Measurements from ENCODE around the gene HRG. TPM values are rescaled to one million over a fixed set of nuclear protein-coding genes. Genes with fewer than 3 reads are reported as not detected.
"Not testable (repeated sequence)": the region's sequence is repeated elsewhere in the genome, so short reads cannot be mapped to it uniquely, and the experiment has no call there.

HRG gene
- total RNA-seq, 2 experiments from 2014 or later, result not detected

DNA sequence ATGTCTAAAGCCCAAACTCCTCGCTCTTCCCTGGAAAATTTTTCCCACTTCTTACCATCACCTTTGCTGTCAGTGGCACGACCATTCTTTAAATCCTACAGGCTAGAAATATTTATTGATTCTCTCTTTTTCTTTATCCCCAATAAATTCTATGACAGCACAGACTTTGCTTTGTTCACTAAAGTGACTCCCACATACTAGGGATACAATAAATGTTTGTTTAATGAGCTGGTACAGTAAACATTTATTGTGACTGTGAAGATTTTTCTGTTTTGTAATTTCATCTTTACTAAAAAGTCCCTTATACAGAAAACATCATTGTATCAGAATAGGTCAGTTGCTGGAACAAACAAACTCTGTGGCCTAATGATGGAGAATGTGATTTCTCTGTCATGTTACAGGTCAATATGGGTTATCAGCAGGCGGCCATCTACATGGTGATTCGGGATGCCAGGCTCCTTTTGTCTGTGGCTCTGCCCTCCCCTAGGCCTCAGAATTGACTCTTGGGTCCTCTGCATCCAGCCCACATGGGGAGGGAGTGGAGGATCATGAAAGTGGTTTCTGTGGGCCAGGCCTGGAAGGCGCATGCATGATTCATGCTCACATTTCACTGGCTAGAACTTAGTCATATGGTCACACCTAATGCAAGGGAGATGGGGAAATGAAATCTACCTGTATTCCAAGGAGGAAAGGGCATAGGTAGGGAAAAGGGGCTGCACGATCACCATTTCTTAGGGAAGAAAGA is 28.6 kb downstream of the HRG start:
- POLR2A ChIA-PET, result no interaction called here
- H3K4me1 Mint-ChIP-seq, result no peaks in the 10 kb centered on the region
- peaks cover 10% of the 10 kb centered on the region for H3K27me3 Mint-ChIP-seq
- H3K4me3 Mint-ChIP-seq, result no peak overlapping the region
- no peak for DNase-seq
- H3K27ac Mint-ChIP-seq, result no peak overlapping the region
- H3K9me3 Mint-ChIP-seq, result no peaks in the 10 kb centered on the region
- CTCF ChIA-PET, result no interaction called here
- H3K36me3 Mint-ChIP-seq (ENCODE audit: low read depth), result no peaks in the 10 kb centered on the region

DNA sequence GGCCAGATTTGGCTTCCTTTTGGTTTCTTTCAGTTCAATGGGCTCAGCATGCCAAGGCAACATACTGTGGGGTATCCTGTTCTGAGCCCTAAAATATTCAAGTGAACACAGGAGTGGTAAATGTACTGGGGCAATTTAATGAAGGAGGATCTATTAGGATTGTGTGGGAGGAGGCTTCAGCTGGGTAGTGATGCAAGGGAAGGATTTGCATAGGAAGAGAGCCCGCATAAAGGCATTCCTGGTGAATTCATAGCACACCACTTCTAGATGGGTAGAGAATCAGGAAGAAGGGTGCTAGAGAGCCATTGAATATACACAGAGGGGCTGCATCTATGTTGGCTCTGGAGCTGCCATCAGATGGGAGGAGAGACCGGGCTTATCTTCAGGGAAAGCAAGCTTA is 30.7 kb downstream of the HRG start:
- no peaks in the 10 kb centered on the region for H3K4me1 Mint-ChIP-seq
- H3K27ac Mint-ChIP-seq, result no peak overlapping the region
- ChIA-PET CTCF (no interaction called here), POLR2A (no interaction called here)
- peaks cover 7% of the 10 kb centered on the region for H3K27me3 Mint-ChIP-seq
- DNase-seq, result no peak
- H3K9me3 Mint-ChIP-seq, result no peaks in the 10 kb centered on the region
- no peak overlapping the region for H3K4me3 Mint-ChIP-seq
- no peaks in the 10 kb centered on the region for H3K36me3 Mint-ChIP-seq (ENCODE audit: low read depth)

DNA sequence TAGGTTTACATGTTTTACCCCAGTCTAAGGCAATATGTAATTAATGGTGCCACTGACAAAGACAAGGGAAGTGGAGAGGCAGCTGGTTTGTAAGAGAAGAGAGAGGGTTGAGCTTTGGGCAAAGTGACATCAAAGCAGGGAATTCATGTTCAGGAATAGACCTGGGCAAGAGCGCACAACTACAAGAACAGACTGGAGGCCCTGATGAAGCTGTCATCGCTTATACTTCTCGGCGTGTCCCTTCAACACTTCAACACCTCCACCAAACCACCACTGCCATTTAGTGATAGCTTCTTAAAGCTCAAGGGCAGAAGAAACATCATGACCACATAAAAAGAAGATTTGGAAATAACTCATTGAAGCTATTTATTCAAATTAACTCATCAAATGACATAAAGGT is 31.7 kb downstream of the HRG start:
- peaks cover 12% of the 10 kb centered on the region for H3K27me3 Mint-ChIP-seq
- no peak overlapping the region for H3K27ac Mint-ChIP-seq
- no peak for DNase-seq
- CTCF ChIA-PET, result no interaction called here
- H3K9me3 Mint-ChIP-seq, result no peaks in the 10 kb centered on the region
- H3K4me1 Mint-ChIP-seq, result no peaks in the 10 kb centered on the region
- H3K36me3 Mint-ChIP-seq (ENCODE audit: low read depth), result no peaks in the 10 kb centered on the region
- POLR2A ChIA-PET, result no interaction called here
- H3K4me3 Mint-ChIP-seq, result no peak overlapping the region

DNA sequence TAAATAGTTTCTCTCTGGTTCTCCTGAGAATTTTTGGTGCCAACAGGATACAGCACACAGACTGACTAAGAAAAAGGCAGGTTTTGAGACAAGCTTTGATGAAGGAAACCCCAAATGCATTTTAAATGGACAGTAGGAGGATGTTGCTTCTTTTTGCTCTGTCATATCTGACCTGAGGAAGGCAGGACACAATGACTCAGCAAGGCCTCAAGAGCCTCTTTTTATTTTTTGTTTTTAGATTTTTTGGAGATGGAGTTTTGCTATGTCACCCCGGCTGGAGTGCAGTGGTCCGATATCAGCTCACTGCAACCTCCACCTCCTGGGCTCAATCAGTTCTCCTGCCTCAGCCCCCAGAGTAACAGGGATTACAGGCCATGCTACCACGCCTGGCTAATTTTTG is 34.5 kb downstream of the HRG start:
- no peaks in the 10 kb centered on the region for H3K4me1 Mint-ChIP-seq
- no peak for DNase-seq
- H3K9me3 Mint-ChIP-seq, result no peaks in the 10 kb centered on the region
- peaks cover 27% of the 10 kb centered on the region for H3K27me3 Mint-ChIP-seq
- POLR2A ChIA-PET, result no interaction called here
- no peak overlapping the region for H3K4me3 Mint-ChIP-seq
- no peak overlapping the region for H3K27ac Mint-ChIP-seq
- no peaks in the 10 kb centered on the region for H3K36me3 Mint-ChIP-seq (ENCODE audit: low read depth)
- CTCF ChIA-PET, result no interaction called here

DNA sequence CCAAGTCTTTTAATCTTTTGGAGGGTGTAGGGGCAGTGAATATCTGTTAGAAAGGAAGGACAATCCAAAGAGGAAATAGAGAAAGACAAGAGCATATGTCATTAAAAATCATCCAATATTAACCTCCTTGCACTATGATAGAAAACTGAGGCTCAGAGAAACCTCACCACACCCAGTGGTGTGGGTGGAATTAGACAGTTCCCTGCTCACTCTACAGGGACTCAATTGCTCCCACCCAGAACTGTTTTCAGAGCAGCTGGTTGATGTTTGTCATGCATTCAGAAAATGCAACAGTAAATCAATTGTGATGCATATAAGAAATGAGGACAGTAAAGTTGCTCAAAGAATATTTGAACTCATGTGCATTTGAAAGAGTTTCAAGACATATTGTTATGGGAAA is 36.6 kb downstream of the HRG start:
- H3K4me3 Mint-ChIP-seq, CTCF ChIA-PET: not testable (repeated sequence)

DNA sequence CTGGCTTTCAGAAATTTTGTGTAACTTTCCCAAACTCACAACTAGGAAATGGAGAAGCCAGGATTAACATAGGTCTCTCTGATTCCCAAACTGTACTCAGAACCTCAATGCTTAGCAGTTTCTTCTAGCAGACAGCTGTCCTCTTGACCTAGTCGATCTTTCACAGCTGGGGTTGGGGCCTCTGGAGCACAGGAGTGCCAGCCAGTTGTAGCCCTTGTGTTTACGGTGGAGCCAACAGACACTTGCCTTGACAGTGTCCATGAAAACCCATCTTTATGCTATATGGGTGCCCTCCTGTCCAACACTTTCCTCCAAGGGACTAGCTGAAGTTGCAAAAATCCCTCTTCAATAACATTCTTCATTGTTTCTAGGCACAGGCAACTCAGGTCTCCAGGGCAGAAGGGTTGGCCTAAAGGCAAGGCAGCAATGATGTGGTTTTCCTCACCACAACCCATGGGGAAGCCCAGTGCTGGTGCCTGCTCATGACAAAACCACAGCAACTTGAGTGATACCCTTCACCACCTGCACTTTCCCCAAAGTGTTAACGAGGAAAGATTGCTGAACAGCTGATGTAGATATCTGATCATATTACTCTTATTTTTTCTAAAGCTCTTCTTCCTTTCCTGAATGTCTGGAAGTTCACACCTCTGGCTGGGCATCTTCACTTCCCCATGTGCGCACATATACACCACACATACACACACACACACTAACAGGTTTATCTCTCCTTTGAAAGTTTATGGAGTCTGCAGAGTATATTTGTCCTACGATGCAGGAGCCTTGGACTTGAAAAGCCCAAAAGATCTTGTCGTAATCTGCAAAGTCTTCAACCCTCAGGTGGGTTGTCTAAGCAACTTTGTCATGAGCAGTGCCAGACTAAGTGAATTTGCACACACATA is 40.3 kb downstream of the HRG start:
- Mint-ChIP-seq H3K36me3 (ENCODE audit: low read depth) (no peaks in the 10 kb centered on the region), H3K4me1 (peaks cover 9% of the 10 kb centered on the region), H3K27ac (no peak overlapping the region), H3K27me3 (peaks cover 42% of the 10 kb centered on the region), H3K9me3 (no peaks in the 10 kb centered on the region), H3K4me3 (no peak overlapping the region)
- ChIA-PET POLR2A (no interaction called here), CTCF (no interaction called here)
- DNase-seq, result peak; percentile 45

More for the DNA sequence above, 36.6 kb downstream of the HRG start:
- H3K9me3 Mint-ChIP-seq; H3K4me1 Mint-ChIP-seq; H3K27ac Mint-ChIP-seq; DNase-seq; H3K36me3 Mint-ChIP-seq (ENCODE audit: low read depth); POLR2A ChIA-PET: not testable (repeated sequence)
- H3K27me3 Mint-ChIP-seq, result peaks cover 42% of the 10 kb centered on the region

DNA sequence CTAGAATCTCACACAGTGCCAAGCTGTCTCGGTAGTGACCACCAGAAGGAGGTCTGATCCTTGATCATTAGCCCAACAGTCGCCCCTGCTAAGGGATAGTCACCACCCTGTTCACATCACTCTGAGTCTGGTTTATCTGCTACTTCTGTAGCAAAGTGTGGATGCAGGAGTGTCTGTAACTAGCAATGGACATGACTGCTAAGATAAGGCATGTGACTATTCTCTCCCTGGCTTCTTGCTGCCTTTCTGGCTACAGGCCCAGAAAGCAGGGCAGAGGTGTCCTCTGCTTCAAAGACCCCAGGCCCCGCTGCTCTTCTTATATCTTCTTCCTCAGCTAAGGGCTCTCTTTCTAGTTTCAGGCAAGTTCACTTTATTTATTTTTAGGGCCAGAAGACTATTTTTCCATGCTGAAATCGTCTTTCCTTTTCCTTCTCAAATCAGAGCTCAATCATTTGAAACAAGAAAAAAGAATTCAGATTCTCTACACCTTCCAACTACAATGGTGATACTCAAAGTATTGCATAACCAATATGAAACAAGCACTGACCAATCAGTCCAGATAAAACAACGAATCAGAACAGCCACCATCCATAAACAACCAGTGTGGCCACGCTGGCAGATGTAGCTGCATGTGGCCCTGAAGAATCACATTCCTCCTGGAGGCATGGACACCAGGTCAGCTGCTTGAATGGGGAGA is 43.3 kb downstream of the HRG start:
- H3K4me1 Mint-ChIP-seq, result peaks cover 9% of the 10 kb centered on the region
- no peak overlapping the region for H3K4me3 Mint-ChIP-seq
- ChIA-PET CTCF (interaction anchor here (0.6 to 2.4 kb wide), 4 partner anchors 17 to 636 kb away, joined by 3 to 5 read pairs (median 3); no protein-coding TSS in a partner anchor), POLR2A (no interaction called here)
- H3K36me3 Mint-ChIP-seq (ENCODE audit: low read depth), result no peaks in the 10 kb centered on the region
- no peaks in the 10 kb centered on the region for H3K9me3 Mint-ChIP-seq
- H3K27ac Mint-ChIP-seq, result no peak overlapping the region
- H3K27me3 Mint-ChIP-seq, result peaks cover 30% of the 10 kb centered on the region
- no peak for DNase-seq

DNA sequence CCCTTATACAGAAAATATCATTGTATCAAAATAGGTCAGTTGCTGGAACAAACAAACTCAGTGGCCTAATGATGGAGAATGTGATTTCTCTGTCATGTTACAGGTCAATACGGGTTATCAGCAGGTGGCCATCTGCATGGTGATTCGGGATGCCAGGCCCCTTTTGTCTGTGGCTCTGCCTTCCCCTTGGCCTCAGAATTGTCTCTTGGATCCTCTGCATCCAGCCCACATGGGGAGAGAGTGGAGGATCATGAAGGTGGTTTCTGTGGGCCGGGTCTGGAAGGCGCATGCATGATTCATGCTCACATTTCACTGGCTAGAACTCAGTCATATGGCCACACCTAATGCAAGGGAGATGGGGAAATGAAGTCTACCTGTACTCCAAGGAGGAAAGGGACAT is 44.9 kb downstream of the HRG start:
- H3K9me3 Mint-ChIP-seq; H3K4me1 Mint-ChIP-seq; H3K36me3 Mint-ChIP-seq (ENCODE audit: low read depth); POLR2A ChIA-PET; H3K27ac Mint-ChIP-seq; H3K4me3 Mint-ChIP-seq; DNase-seq; CTCF ChIA-PET: not testable (repeated sequence)
- peaks cover 17% of the 10 kb centered on the region for H3K27me3 Mint-ChIP-seq

DNA sequence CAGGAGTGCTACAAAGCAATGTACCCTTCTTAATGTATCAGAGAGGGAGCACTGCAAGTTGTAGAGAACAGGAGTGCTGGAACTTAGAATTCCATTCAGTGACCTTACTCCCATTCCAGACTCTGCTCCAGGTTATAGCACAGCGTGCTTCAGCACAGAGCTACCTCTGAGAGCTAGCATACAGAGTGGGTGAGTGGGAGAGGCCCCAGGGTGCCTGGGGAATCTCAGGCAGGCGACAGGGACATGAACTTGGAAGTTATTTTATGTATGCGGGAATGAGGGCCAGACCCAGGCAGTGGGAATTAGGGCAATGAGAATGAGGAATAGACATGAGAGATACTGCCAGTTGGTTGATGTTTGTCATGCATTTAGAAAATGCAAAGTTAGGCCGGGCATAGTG is 47.7 kb downstream of the HRG start:
- no peak for DNase-seq
- ChIA-PET POLR2A (no interaction called here), CTCF (no interaction called here)
- H3K36me3 Mint-ChIP-seq (ENCODE audit: low read depth), result no peaks in the 10 kb centered on the region
- H3K4me1 Mint-ChIP-seq, result no peaks in the 10 kb centered on the region
- no peak overlapping the region for H3K4me3 Mint-ChIP-seq
- no peaks in the 10 kb centered on the region for H3K9me3 Mint-ChIP-seq
- H3K27ac Mint-ChIP-seq, result no peak overlapping the region
- no peaks in the 10 kb centered on the region for H3K27me3 Mint-ChIP-seq

DNA sequence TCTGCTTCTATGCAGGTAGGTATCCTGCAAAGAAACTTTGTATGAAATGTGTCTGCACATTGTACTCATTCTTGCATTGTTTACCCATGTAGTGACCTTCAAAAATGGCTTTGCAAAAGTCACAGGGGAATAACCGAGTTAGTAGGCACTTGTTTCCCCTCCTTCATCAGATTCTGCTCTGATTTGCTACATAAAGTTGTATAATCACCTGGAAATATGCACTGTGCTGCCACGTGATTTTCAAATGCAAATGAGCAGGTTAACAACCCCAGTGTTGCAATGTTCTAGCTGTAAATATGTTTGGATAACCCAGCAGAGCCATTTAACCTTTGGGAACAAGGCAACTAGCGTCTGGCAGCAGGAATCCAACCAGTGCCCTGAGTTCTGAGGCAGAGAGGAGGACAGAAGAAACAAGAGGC is 51.2 kb downstream of the HRG start, which contains the start of gene KNG1:
TSS of gene KNG1 (plus strand) at position 321 of the 419 bp plus-strand sequence. CDS start 184 bp downstream, outside the sequence.
- H3K9me3 Mint-ChIP-seq, result no peaks in the 10 kb centered on the region
- peaks cover 5% of the 10 kb centered on the region for H3K27me3 Mint-ChIP-seq
- no peaks in the 10 kb centered on the region for H3K36me3 Mint-ChIP-seq (ENCODE audit: low read depth)
- no peak for DNase-seq
- H3K27ac Mint-ChIP-seq, result no peak within 1 kb of the TSS
- POLR2A ChIA-PET, result no interaction called here
- CTCF ChIA-PET, result no interaction called here
- no peaks in the 10 kb centered on the region for H3K4me1 Mint-ChIP-seq
- H3K4me3 Mint-ChIP-seq, result no peak within 1 kb of the TSS

DNA sequence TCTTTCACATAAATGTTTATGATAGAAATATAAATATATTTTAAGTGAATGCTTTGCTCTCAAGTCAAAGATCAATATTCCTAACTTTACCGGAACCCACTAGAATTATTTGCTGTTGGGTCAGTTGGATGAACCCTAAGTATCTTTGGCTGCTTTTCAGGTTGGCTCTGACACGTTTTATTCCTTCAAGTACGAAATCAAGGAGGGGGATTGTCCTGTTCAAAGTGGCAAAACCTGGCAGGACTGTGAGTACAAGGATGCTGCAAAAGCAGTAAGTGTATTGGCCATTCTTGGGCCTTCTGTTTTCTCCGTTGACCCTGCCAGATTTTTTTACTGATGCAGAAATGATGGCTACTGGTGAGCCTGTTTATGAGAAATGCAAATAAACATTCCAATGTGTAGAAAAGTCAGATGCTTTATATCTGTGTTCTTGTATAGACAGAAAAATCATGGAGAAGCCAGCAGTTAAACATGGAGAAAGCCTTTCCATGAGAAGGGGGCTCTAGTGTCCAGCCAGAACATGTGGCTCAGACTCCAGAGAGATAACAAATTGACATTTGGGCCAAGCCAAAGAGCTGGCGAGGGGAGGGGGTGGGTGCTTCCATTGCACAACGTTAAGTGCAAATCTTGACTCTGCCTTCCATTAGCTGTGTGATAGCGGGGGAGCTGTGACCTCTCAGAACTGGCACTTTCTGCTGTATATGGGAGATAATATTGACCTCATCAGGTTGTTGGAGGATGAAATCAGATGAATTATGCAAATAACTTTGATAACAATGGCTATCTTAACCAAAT is 54.3 kb downstream of the HRG start:
- Mint-ChIP-seq H3K4me3 (no peak overlapping the region), H3K36me3 (ENCODE audit: low read depth) (no peaks in the 10 kb centered on the region), H3K4me1 (no peaks in the 10 kb centered on the region), H3K27ac (no peak overlapping the region), H3K27me3 (peaks cover 5% of the 10 kb centered on the region), H3K9me3 (no peaks in the 10 kb centered on the region)
- ChIA-PET CTCF (interaction anchor here (1.0 kb wide), 1 partner anchor 28 kb away, joined by 3 read pairs; no protein-coding TSS in a partner anchor), POLR2A (no interaction called here)
- DNase-seq, result no peak

DNA sequence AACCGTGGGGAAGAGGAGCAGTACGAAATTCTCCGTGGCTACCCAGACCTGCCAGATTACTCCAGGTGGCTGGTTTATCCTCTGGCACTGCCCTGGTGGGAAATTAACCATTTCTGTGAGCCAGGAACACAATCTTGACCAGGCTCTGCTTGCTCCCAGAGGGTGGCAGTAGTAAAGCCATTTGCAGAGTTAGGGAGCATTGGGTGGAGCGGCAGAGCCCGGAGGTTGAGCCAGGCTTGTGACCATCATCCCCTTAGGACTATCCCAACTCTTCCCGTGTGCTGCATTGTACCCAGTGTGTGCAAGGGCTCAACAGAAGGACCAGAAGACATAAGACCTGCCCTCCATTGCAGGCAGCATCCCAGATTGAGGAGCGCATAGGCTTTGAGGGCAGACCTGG is 56.6 kb downstream of the HRG start:
- H3K9me3 Mint-ChIP-seq, result no peaks in the 10 kb centered on the region
- no peak for DNase-seq
- ChIA-PET POLR2A (no interaction called here), CTCF (interaction anchor here (0.6 to 1.5 kb wide), 3 partner anchors 106 to 488 kb away, joined by 3 to 4 read pairs (median 3); no protein-coding TSS in a partner anchor)
- H3K27ac Mint-ChIP-seq, result no peak overlapping the region
- H3K27me3 Mint-ChIP-seq, result peaks cover 5% of the 10 kb centered on the region
- H3K4me1 Mint-ChIP-seq, result no peaks in the 10 kb centered on the region
- no peaks in the 10 kb centered on the region for H3K36me3 Mint-ChIP-seq (ENCODE audit: low read depth)
- no peak overlapping the region for H3K4me3 Mint-ChIP-seq
